ENCODE data around the gene ZNF408. TPM values are rescaled to one million over a fixed set of nuclear protein-coding genes. Genes with fewer than 3 reads are reported as not detected.
A peak's percentile ranks its signal among the peaks of the same experiment; 100 is the strongest.

Gene ZNF408
- total RNA-seq, 1 donor from 2014 or later: 8.7 TPM

GRCh38 chr11:46729110-46730027, 28.5 kb downstream of the ZNF408 start:
- no peak for DNase-seq

- DNase-seq: no peak
These were observed 30.7 kb downstream of the ZNF408 start for GRCh38 chr11:46731545-46731944.

DNA sequence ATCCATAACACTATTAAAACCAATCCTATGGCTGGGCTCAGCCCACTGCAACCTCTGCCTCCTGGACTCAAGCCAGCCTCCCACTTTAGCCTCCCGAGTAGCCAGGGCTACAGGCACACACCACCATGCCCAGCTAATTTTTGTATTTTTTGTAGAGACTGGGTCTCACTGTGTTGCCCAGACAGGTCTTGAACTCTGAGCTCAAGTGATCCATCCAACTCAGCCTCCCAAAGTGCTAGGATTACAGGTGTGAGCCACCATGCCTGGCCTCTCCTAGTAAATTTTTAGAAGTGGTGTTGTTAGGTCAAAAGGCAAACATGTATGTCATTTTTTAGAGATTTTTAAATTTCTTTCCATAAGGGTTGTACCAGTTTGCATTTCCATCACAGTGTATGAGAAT, 32.4 kb downstream of the ZNF408 start:
- DNase-seq: no peak

- no peak for DNase-seq
These were observed 35.3 kb downstream of the ZNF408 start for GRCh38 chr11:46736146-46736545.

DNA sequence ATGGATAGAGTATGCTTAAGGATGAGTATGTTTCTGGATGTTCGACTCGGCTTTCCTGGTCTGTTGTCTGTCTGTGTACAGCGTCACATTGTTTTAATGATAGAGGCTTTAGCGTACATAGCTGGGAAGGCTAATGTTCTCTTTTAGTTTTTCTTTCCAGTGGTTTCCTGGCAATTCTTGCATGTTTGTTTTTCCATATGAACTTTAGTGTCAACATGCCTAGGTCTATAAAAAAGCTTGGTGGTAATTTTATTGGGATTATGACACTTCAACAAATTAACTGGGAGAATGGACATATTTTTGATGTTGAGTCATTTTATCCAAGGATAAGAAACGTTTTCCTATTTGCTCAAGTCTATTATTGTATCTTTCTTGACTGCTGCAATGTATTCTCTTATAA, 35.8 kb downstream of the ZNF408 start:
- peak; percentile 9 for DNase-seq

- no peak for DNase-seq
These were observed 36.9 kb downstream of the ZNF408 start for GRCh38 chr11:46737699-46738098.

DNA sequence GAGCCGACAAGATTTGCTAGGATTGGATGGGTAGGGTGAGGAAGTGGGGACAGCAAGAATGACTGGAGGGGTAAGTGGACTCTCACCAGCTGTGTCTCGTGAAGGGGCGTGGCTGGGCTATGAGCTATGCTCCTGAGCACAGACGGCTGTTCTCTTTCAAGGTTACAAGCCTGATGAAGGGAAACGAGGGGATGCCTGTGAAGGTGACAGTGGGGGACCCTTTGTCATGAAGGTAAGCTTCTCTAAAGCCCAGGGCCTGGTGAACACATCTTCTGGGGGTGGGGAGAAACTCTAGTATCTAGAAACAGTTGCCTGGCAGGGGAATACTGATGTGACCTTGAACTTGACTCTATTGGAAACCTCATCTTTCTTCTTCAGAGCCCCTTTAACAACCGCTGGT, 38.1 kb downstream of the ZNF408 start:
- DNase-seq: no peak

DNA sequence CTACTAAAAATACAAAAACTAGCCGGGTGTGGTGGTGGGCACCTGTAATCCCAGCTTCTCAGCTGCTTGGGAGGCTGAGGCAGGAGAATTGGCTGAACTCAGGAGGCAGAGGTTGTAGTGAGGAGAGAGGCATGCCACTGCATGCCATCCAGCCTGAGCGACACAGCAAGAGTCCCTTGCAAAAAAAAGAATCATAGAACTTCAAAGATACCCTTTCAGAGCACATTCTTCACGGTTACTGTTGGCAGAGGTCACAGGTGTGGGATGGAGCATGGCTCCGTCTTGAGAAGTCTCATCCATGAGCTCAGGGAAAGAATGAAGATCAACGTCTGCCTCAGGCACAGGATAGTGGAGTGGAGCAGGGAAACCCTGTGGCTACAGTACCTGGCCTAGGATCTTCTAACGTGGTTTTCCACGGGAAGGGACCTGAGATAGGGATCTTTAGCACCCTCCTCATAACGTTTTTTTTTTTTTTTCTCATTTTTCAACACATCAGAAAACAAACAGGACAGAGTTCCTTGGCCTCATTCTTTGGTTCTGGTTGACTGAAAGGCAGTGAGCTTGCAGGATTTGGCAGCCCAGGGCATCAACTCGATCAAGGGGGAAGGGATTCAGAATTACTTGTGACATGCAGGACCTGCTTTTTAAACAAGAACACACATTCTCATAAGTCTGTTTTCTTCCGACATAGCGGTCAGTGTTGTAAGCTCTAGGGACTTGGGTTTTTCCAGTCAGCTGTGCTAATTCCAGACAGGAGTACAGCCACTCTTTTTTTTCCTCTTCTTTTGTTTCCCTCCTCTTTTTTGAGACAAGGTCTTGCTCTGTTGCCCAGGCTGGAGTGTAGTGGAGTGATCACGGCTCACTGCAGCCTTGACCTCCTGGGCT, 41.0 kb downstream of the ZNF408 start:
- DNase-seq: no peak

DNA sequence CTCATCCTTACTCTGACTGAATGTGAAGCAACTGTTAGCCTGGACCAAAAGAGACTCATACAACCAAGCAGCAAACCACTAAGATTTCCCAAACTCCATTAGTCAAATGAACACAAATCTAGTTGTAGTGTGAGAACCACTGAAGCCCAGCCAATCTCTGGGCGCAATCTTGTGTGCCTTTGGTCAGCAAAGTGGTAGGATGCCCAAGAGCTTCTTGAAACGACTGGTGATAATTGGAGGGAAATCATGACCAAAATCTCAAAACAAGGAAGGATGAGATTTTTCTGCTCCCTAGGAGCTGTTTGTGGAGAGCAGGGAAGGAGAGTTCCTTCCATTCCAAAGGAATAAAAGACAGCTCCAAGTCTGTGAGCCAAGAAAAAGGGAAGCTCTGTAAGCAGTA, 42.2 kb downstream of the ZNF408 start:
- DNase-seq: no peak

GRCh38 chr11:46743693-46744339, 43.0 kb downstream of the ZNF408 start:
- DNase-seq: no peak

GRCh38 chr11:46745328-46745727, 44.5 kb downstream of the ZNF408 start:
- DNase-seq: no peak

GRCh38 chr11:46745995-46746394, 45.2 kb downstream of the ZNF408 start:
- DNase-seq: no peak

DNA sequence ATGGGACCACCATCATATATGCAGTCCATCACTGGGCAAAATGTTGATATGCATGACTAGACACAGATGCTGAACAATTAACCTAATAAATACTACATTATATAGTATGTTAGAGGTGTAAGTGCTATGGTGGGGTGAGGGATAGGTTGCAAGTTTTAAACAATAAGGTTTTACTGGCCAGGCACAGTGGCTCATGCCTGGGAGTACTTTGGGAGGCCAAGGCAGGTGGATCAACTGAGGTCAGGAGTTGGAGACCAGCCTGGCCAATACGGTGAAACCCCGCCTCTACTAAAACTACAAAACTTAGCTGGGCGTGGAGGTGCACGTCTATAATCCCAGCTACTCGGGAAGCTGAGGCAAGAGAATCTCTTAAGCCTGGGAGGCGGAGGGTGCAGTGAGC, 46.3 kb downstream of the ZNF408 start:
- no peak for DNase-seq

Other genes with a start within 250 kb of the ZNF408 start
- gene AMBRA1, start 107.0 kb upstream of the ZNF408 start, total RNA-seq: 20.9 and 27.3 TPM in 2 replicates
- 3.7 and 5.8 TPM in 2 replicates for gene HARBI1, start 83.8 kb upstream of the ZNF408 start, total RNA-seq
- gene ATG13, start 83.5 kb upstream of the ZNF408 start, total RNA-seq: 57.7 and 67.3 TPM in 2 replicates
- 21.6 and 35.4 TPM in 2 replicates for gene ARHGAP1, start 412 bp upstream of the ZNF408 start, total RNA-seq
- not detected in 2 replicates for gene F2, start 18.2 kb downstream of the ZNF408 start, total RNA-seq
- gene CKAP5, start 145.2 kb downstream of the ZNF408 start, total RNA-seq: 58.0 and 115 TPM in 2 replicates
- 1.4 and 2.2 TPM in 2 replicates for gene LRP4, start 217.5 kb downstream of the ZNF408 start, total RNA-seq
- 8.5 and 11.7 TPM in 2 replicates for gene CSTPP1, start 235.7 kb downstream of the ZNF408 start, total RNA-seq

Data from dermis blood vessel endothelial cell (primary cell).